ENCODE data around the gene DHX16. TPM values are rescaled to one million over a fixed set of nuclear protein-coding genes. Genes with fewer than 3 reads are reported as not detected.

Gene DHX16
- polyA plus RNA-seq, 3 donors: 16.4 to 70.1 (median 19.0) TPM

GRCh38 chr6:30703821-30704220 lies 31.0 kb upstream of the DHX16 start:
- Histone ChIP-seq H3K9ac (ENCODE audit: insufficient read depth, low read length, poor library complexity, severe bottlenecking) (no peak overlapping the region), H2AFZ (ENCODE audit: insufficient read depth, low read depth, low read length, poor library complexity, severe bottlenecking) (peak overlapping the region; percentile 15), H3K4me1 (ENCODE audit: control insufficient read depth in 1 of 2, insufficient read depth in 2 of 2, low read length in 2 of 2) (peaks cover 22 to 23% of the 10 kb centered on the region in 2 donors), H3K4me3 (replicated peaks in 1 of 3; ENCODE audit: low read depth in 2 of 3, low read length in 3 of 3) (peak overlapping the region in 1 of 3 experiments; percentile 24), H3K9me3 (replicated peaks in 1 of 2; ENCODE audit: control insufficient read depth in 1 of 2, insufficient read depth in 1 of 2, low read length in 2 of 2) (no peaks in the 10 kb centered on the region), H3K4me2 (replicated peaks; ENCODE audit: extremely low read depth, low read length, poor library complexity, severe bottlenecking) (peak overlapping the region; percentile 15), H3K79me2 (ENCODE audit: insufficient read depth, low read length) (no peaks in the 10 kb centered on the region), H4K20me1 (ENCODE audit: insufficient read depth, low read length) (no peaks in the 10 kb centered on the region), H3K36me3 (replicated peaks in 1 of 2; ENCODE audit: control insufficient read depth in 1 of 2, insufficient read depth in 2 of 2, low read length in 2 of 2) (peaks cover 0 to 35% of the 10 kb centered on the region in 2 donors), H3K27me3 (ENCODE audit: control insufficient read depth in 2 of 2, insufficient read depth in 2 of 2, low read length in 2 of 2) (no peaks in the 10 kb centered on the region), H3K27ac (ENCODE audit: low read depth in 1 of 2, low read length in 2 of 2) (no peak overlapping the region)
- DNase-seq: peak in 2 of 3 donors; percentile 52 to 58
- Mint-ChIP-seq H3K27ac (peak overlapping the region in 5 of 7 donors; percentile 2 to 42 (median 26)), H3K27me3 (ENCODE audit: low read depth in 3 of 3) (peaks cover 0 to 5% (median 1%) of the 10 kb centered on the region in 3 donors), H3K4me1 (peaks cover 25% of the 10 kb centered on the region), H3K36me3 (peaks cover 47 to 52% of the 10 kb centered on the region in 2 donors), H3K4me3 (peak overlapping the region in 1 of 2 donors; percentile 52), H3K9me3 (no peaks in the 10 kb centered on the region)
- 21% methylated on average over 4 of the region's 4 CpGs for WGBS (ENCODE audit: insufficient coverage)
- intact Hi-C loops (cut with micrococcal nuclease): no loop called here
- no peak for TF ChIP-seq CTCF (IDR thresholded peaks at IDR 0.05)

GRCh38 chr6:30703011-30703410 lies 30.2 kb upstream of the DHX16 start:
- H3K27ac Mint-ChIP-seq: no peak overlapping the region
- WGBS (ENCODE audit: insufficient coverage): 97% methylated on average over 6 of the region's 10 CpGs
- intact Hi-C loops (cut with micrococcal nuclease): no loop called here

More at GRCh38 chr6:30703011-30703410, 30.2 kb upstream of the DHX16 start:
- no peaks in the 10 kb centered on the region for H3K27me3 ChIP-seq (ENCODE audit: control insufficient read depth in 2 of 2, insufficient read depth in 2 of 2, low read length in 2 of 2)
- H3K36me3 ChIP-seq (replicated peaks in 1 of 2; ENCODE audit: control insufficient read depth in 1 of 2, insufficient read depth in 2 of 2, low read length in 2 of 2): peaks cover 0 to 33% of the 10 kb centered on the region in 2 donors
- no peak overlapping the region for H3K4me3 Mint-ChIP-seq
- no peaks in the 10 kb centered on the region for H4K20me1 ChIP-seq (ENCODE audit: insufficient read depth, low read length)
- no peak overlapping the region for H3K9ac ChIP-seq (ENCODE audit: insufficient read depth, low read length, poor library complexity, severe bottlenecking)
- peaks cover 25% of the 10 kb centered on the region for H3K4me1 Mint-ChIP-seq
- H3K9me3 ChIP-seq (replicated peaks in 1 of 2; ENCODE audit: control insufficient read depth in 1 of 2, insufficient read depth in 1 of 2, low read length in 2 of 2): no peaks in the 10 kb centered on the region
- DNase-seq: no peak
- no peak overlapping the region for H2AFZ ChIP-seq (ENCODE audit: insufficient read depth, low read depth, low read length, poor library complexity, severe bottlenecking)
- H3K36me3 Mint-ChIP-seq: peaks cover 40 to 46% of the 10 kb centered on the region in 2 donors
- TF ChIP-seq CTCF (IDR thresholded peaks at IDR 0.05): no peak
- no peak overlapping the region for H3K4me2 ChIP-seq (replicated peaks; ENCODE audit: extremely low read depth, low read length, poor library complexity, severe bottlenecking)
- H3K79me2 ChIP-seq (ENCODE audit: insufficient read depth, low read length): no peaks in the 10 kb centered on the region
- no peak overlapping the region for H3K27ac ChIP-seq (ENCODE audit: low read depth in 1 of 2, low read length in 2 of 2)
- H3K27me3 Mint-ChIP-seq (ENCODE audit: low read depth in 3 of 3): peaks cover 0 to 5% (median 1%) of the 10 kb centered on the region in 3 donors
- H3K4me3 ChIP-seq (replicated peaks in 1 of 3; ENCODE audit: low read depth in 2 of 3, low read length in 3 of 3): no peak overlapping the region
- peaks cover 22 to 23% of the 10 kb centered on the region in 2 donors for H3K4me1 ChIP-seq (ENCODE audit: control insufficient read depth in 1 of 2, insufficient read depth in 2 of 2, low read length in 2 of 2)
- H3K9me3 Mint-ChIP-seq: no peaks in the 10 kb centered on the region

All from CD14-positive monocyte (primary cell).